RKO (cell line): ENCODE data around the gene SCGB3A2.
"Not testable (repeated sequence)": the region's sequence is repeated elsewhere in the genome, so short reads cannot be mapped to it uniquely, and the experiment has no call there.

ENCODE experiments used
- DNase-seq: peaks from one replicate; pipeline ENCODE4 v3.0.0-alpha.2; 2016; ENCODE audit warnings: low spot score

Gene SCGB3A2

GRCh38 chr5:147863454-147864158 lies 14.9 kb upstream of the SCGB3A2 start:
- no peak for DNase-seq

- no peak for DNase-seq
These were observed 9.4 kb upstream of the SCGB3A2 start for GRCh38 chr5:147869112-147869511.

GRCh38 chr5:147869892-147870291 lies 8.6 kb upstream of the SCGB3A2 start:
- not testable (repeated sequence) for DNase-seq

- DNase-seq = not testable (repeated sequence)
These were observed 6.4 kb upstream of the SCGB3A2 start for GRCh38 chr5:147871980-147872549.

- DNase-seq = not testable (repeated sequence)
These were observed 5.6 kb upstream of the SCGB3A2 start for GRCh38 chr5:147872744-147873435.

GRCh38 chr5:147874118-147874875 lies 4.2 kb upstream of the SCGB3A2 start:
- not testable (repeated sequence) for DNase-seq

GRCh38 chr5:147874910-147875367 lies 3.6 kb upstream of the SCGB3A2 start:
- DNase-seq = no peak

GRCh38 chr5:147876141-147876540 lies 2.4 kb upstream of the SCGB3A2 start:
- no peak for DNase-seq

GRCh38 chr5:147876626-147877025 lies 1.9 kb upstream of the SCGB3A2 start:
- DNase-seq = no peak

GRCh38 chr5:147879784-147880183 lies 1.3 kb downstream of the SCGB3A2 start:
- DNase-seq = no peak

- no peak for DNase-seq
These were observed 2.0 kb downstream of the SCGB3A2 start for GRCh38 chr5:147880487-147880886.

- no peak for DNase-seq
These were observed 4.2 kb downstream of the SCGB3A2 start for GRCh38 chr5:147882586-147883313.

- peak; percentile 55 for DNase-seq
These were observed 8.6 kb downstream of the SCGB3A2 start for GRCh38 chr5:147887026-147887627.

GRCh38 chr5:147887930-147888329 lies 9.4 kb downstream of the SCGB3A2 start:
- peak; percentile 48 for DNase-seq

- no peak for DNase-seq
These were observed 14.3 kb downstream of the SCGB3A2 start for GRCh38 chr5:147892696-147893296.

GRCh38 chr5:147893820-147894219 lies 15.3 kb downstream of the SCGB3A2 start:
- DNase-seq = no peak

GRCh38 chr5:147895864-147896263 lies 17.4 kb downstream of the SCGB3A2 start:
- DNase-seq = no peak

- DNase-seq = no peak
These were observed 20.4 kb downstream of the SCGB3A2 start for GRCh38 chr5:147898875-147899401.

GRCh38 chr5:147901599-147902039 lies 23.1 kb downstream of the SCGB3A2 start:
- no peak for DNase-seq

GRCh38 chr5:147902609-147903115 lies 24.2 kb downstream of the SCGB3A2 start:
- no peak for DNase-seq
